Activated CD8-positive, alpha-beta memory T cell treated with anti-CD3 and anti-CD28 coated beads for 1 hour (primary cell): ENCODE measurements around the gene MEF2B.
"Not testable (repeated sequence)": the region's sequence is repeated elsewhere in the genome, so short reads cannot be mapped to it uniquely, and the experiment has no call there.

Experiments
- DNase-seq, 2 donors: peaks; one replicate each; pipeline ENCODE4 v3.0.0-alpha.2; 2020; ENCODE audit warnings: low read depth in 1 of 2; ENCODE audit errors: extremely low read depth in 1 of 2

Gene MEF2B

GRCh38 chr19:19132912-19133311 lies 37.2 kb downstream of the MEF2B start:
- no peak for DNase-seq

DNA sequence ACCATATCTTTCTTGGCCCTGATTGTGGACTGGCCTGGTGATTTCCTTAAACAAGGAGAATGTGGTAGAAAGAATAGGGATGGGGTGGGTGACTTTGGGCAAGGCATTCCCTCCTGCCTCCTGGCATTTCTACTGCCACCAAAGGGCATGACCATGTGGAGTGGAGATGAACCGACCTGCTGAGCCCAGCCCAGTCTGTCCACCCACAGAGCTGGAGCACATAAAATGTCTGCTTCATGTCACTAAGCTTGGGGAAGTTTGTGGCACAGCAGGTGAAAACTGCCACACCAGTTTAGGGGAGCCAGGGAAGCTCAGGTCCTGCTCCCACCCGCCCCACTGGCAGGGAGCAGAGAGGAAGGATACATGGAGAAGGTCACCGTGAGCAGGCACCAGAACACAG lies 38.1 kb downstream of the MEF2B start:
- no peak for DNase-seq

DNA sequence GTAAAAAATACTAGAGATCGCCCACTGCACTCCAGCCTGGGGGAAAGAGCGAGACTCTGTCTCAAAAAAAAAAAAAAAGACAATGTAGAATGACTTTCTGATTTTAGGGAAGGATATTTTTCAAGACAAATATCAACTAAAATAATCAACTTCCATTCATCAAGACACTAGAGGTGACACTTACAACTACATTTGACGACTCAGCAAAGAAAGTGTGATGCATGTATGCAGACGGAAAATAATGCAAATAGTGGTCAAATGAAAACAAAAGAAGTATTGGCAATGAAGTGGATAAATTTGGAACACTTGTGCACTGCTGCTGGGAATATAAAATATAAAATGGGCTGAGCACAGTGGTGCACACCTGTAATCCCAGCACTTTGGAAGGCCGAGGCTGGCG lies 44.0 kb downstream of the MEF2B start:
- no peak for DNase-seq

DNA sequence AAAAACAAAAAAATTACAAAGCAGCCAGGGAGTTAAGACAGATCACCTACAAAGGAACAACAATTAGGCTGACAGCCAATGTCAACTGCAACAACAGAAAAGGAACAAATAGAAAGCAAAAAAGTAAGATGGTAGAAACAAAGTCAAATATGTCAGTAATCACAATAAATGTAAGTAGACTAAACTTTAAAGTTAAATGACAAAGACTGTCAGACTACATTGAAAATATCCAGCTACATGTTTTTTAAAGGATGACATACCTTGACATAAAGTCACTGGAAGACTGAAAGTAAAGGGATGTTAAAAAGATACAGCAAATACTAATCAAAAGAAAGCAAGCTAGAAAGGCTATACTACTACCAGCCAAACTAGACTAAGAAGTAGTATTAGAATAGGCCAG lies 46.7 kb downstream of the MEF2B start:
- DNase-seq, result no peak

DNA sequence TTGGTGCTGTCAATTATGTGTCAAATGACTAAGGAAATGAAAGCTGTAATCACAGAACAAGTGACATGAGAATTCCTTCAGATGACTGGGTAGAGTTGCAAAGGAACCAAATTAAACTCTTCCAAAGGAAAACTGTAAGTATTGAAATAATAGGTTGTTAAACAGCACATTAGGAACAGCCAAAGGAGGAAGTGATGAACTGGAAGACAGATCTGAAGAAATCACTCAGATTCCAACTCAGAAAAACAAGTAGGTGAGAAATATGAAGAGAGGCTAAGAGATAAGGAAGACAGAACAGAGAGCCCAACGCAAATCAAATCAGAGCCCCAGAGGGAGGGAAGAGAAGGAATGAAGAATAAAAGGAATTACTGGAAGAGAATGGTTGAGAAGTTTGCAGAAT lies 47.2 kb downstream of the MEF2B start:
- no peak for DNase-seq

DNA sequence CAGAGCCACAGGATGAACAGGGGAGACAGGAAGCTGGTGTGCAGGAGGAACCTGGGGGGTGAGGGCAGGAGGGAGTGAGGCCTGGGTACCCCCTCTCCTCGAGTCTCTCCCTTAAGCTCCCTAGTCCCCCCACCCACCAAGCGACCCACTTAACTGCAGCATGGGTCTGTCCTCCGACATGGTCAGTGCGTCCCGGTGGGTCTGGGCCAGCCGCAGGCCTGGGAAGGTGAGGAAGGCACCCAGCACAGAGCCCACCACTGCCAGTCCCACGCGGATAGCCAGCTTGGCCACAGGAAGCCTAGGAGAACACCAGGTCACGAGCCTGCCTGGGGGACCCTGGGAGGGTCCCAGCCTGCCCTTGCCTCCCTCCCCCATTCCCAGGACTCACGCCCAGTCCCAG lies 48.7 kb downstream of the MEF2B start:
- no peak for DNase-seq

- no peak for DNase-seq
Observed at GRCh38 chr19:19120308-19121231, 49.5 kb downstream of the MEF2B start.

- DNase-seq, result no peak
Observed at GRCh38 chr19:19119325-19120237, 50.5 kb downstream of the MEF2B start.

- peak in 1 of 2 donors; percentile 36 for DNase-seq
Observed at GRCh38 chr19:19115954-19116353, 54.1 kb downstream of the MEF2B start.

- DNase-seq, result no peak
Observed at GRCh38 chr19:19113040-19113626, 56.9 kb downstream of the MEF2B start.

DNA sequence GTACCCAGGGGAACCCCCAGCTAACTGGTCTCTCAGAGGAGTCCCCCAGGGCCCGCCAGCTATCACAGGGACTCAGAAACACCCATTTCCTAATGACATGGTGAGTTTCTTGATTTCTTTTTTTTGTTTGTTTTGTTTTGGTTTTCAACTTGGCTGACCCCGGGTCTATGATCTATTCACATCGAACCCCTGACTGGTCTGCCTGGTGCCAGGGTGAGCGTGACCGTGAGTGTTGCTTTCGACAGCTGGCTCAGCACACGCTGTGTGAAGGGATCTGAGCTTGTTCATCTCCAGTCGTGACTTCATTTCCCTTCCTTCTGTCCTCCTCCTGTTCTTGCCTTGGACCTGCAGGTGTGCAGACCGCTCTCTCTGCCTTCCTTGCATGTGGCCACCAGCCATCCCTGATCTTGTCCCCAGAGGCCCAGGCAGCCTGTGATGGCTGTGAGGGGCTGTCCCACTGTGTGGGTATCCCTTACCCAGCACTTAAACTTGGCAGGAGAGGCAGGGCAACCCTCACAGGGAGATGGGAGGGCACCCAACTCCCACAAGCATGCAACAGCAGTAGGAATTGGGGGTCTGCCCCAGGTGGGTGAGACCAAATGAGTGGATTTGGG lies 58.0 kb downstream of the MEF2B start:
- no peak for DNase-seq

GRCh38 chr19:19111136-19111835 lies 58.8 kb downstream of the MEF2B start:
- DNase-seq, result no peak

DNA sequence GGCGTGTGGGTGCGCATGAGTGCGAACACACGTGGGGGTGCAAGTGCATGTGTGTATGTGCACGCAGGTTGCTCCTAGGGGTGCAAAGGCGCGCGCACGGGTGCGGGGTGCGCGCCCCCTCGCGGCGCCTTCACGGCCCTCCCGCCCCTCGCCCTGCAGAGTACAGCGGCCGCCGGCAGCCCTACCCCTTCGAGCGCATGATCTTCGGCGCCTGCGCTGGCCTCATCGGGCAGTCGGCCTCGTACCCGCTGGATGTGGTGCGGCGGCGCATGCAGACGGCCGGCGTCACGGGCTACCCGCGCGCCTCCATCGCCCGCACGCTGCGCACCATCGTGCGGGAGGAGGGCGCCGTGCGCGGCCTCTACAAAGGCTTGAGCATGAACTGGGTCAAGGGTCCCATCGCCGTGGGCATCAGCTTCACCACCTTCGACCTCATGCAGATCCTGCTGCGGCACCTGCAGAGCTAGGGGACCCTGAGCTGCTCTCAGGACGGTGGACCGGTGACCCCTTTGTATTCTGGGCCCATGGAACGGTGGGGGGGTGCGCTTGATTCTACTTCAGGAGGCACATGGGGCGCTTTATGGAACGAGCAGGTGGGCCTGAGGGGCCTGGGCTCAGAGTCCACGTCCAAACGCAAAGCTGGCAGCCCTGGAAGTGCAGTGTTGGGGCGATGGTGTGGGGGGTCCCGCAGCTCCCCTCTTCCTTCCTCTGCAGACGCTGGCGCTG lies 59.5 kb downstream of the MEF2B start:
- DNase-seq, result no peak

GRCh38 chr19:19109601-19110000 lies 60.5 kb downstream of the MEF2B start:
- DNase-seq, result no peak

DNA sequence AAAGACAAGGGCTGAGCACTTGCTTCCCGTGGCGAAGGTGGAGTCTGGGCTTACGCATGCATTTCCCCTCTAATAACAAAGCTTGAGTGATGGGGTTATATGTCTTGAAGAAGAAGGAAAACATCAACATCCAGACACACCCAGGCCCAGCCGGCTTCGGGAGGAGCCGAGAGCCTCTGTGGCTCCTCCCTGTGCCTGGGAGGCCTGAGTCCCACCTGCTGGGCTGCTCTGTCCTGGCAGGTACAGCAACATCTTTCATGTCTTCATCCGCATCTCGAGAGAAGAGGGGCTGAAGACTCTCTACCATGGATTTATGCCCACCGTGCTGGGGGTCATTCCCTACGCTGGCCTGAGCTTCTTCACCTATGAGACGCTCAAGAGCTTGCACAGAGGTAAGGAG lies 62.4 kb downstream of the MEF2B start:
- DNase-seq, result no peak

- not testable (repeated sequence) for DNase-seq
Observed at GRCh38 chr19:19106938-19107337, 63.1 kb downstream of the MEF2B start.

DNA sequence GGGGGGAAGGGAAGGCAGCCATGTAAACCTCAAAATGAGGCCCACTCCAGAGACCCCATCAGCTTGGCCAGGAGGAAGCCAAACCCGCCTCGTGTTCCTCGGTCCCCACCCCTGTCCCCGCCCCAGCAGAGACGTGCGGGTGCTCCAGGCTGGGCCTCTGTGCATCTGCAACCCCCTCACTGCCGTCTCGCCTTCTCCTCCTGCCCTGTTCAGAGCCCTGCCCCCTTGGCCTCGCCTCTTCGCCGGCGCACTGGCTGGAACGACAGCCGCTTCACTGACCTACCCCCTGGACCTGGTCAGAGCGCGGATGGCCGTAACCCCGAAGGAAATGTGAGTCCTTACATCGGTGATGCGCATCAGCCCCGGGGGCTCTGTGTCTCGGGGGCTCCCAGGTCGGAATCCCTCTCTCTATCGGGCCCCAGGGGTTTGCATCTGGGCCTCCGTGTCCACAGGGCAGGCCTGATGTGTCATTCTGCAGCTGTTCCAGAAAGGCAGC lies 64.0 kb downstream of the MEF2B start:
- DNase-seq, result no peak

GRCh38 chr19:19105365-19106055 lies 64.6 kb downstream of the MEF2B start:
- no peak for DNase-seq

- no peak for DNase-seq
Observed at GRCh38 chr19:19103167-19103566, 66.9 kb downstream of the MEF2B start.
